ENCODE measurements around the gene AP1G2.

GRCh38 chr14:23555533-23555881, 12.1 kb downstream of the AP1G2 start:
- TF ChIP-seq CTCF (conservative IDR thresholded peaks at IDR 0.05 in 1 of 2, IDR thresholded peaks at IDR 0.05 in 1 of 2; ENCODE audit: extremely low read depth in 1 of 2, insufficient read depth in 1 of 2, low read depth in 1 of 2, low read length in 2 of 2) (no peak), EZH2 (IDR thresholded peaks at IDR 0.05; ENCODE audit: borderline replicate concordance, low read length) (no peak)

All from mammary epithelial cell (primary cell).